GM03348 (cell line): ENCODE results near the gene CSKMT.
A peak's percentile ranks its signal among the peaks of the same experiment; 100 is the strongest.
"Not testable (repeated sequence)": the region's sequence is repeated elsewhere in the genome, so short reads cannot be mapped to it uniquely, and the experiment has no call there.

Experiments used
- DNase-seq: peaks from one replicate; pipeline ENCODE4 v3.0.0; 2012; ENCODE audit warnings: low spot score

CSKMT gene

GRCh38 chr11:62689421-62690183 lies 24.5 kb downstream of the CSKMT start, which contains the start of gene LRRN4CL:
Gene LRRN4CL, minus strand, starts transcription at chr11:62689530. Its CDS starts 1,022 bp downstream, at chr11:62688508.
- DNase-seq, result peak; percentile 96

DNA sequence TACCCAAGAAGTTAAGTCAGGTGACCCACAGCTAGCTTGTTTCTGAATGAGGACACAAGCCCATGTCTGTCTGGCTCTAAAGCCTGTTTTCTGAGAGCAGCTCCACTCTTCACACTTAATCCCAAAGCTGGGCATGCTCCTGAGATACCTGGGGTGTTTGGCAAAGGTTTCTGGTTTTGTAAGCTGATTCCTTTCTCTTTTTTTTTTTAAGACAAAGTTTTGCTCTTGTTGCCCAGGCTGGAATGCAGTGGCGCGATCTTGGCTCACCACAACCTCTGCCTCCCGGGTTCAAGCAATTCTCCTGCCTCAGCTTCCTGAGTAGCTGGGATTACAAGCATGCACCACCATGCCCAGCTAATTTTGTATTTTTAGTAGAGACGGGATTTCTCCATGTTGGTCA lies 28.5 kb downstream of the CSKMT start:
- DNase-seq, result not testable (repeated sequence)

GRCh38 chr11:62694455-62695167 lies 29.5 kb downstream of the CSKMT start:
- DNase-seq, result peak; percentile 82

DNA sequence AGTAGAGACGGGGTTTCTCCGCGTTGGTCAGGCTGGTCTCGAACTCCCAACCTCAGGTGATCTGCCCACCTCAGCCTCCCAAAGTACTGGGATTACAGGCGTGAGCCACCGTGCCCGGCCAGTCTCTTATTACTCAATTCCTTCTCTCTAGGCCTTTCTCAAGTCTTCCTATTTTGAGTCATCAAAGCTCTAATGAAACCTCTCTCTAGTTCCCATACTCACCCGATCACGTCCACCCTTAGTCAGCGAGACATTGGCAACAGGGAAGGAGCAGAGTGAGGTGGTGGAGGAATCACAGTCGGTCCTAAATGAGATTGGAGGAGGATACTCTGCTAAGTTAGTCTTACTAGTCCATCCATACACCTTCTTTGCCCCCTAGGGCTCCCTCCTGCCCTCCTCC lies 37.1 kb downstream of the CSKMT start:
- no peak for DNase-seq

- not testable (repeated sequence) for DNase-seq
Observed at GRCh38 chr11:62703921-62704320, 38.8 kb downstream of the CSKMT start.

- DNase-seq, result no peak
Observed at GRCh38 chr11:62705413-62705812, 40.3 kb downstream of the CSKMT start.

GRCh38 chr11:62705880-62706849 lies 41.1 kb downstream of the CSKMT start:
- DNase-seq, result peak; percentile 97

GRCh38 chr11:62706850-62707247 lies 41.7 kb downstream of the CSKMT start:
- DNase-seq, result no peak

DNA sequence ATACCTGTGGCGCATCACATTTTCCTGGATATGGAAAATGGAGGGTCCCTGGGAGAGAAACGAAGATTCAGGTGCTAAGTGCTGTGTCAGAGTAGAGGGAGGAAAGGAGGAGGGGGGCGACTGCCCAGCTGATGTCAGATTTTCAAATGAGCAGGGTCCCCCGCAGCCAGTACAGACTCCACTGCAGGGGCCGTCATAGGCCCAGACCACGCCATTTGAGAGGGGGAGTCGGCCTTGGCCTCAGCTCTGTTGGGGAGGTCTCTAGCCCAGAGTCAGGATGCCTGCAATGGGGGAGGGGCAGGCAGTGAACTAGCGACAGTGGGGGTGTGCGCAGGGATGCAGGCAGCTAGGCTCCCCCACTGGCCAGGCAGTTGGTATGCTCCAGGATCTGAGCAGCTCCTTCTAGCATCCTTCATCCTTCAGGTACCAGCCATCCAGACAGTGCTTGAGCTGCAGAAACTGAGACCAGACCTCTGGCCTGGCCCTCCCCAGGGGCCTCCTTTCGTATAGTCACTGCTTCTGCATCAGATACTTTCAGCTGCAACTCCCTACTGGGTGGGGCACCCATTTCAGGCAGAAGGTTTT lies 42.3 kb downstream of the CSKMT start, which contains the start of the genes BSCL2 and GNG3:
BSCL2 (minus strand) TSS at position 148 of the 585 bp plus-strand sequence. CDS start 229 bp downstream, outside the sequence.
GNG3 (plus strand) TSS at position 400 of the 585 bp plus-strand sequence. CDS start 620 bp downstream, outside the sequence.
- no peak for DNase-seq

DNA sequence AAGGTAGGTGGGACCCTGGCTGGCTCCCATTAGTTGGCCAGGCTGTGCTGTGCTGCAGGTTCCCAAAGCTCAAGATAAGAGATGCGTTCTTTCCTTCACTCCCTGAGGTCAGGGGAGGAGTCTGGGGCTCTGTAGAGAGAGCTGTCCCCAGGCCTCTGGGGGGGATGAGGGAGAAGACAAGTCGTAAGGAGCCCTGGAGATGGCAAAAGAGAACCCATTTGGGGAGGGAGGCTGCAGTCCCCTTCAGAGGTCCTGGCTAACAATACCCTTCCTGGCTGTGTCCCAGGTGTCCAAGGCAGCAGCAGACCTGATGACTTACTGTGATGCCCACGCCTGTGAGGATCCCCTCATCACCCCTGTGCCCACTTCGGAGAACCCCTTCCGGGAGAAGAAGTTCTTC lies 43.3 kb downstream of the CSKMT start:
- no peak for DNase-seq

DNA sequence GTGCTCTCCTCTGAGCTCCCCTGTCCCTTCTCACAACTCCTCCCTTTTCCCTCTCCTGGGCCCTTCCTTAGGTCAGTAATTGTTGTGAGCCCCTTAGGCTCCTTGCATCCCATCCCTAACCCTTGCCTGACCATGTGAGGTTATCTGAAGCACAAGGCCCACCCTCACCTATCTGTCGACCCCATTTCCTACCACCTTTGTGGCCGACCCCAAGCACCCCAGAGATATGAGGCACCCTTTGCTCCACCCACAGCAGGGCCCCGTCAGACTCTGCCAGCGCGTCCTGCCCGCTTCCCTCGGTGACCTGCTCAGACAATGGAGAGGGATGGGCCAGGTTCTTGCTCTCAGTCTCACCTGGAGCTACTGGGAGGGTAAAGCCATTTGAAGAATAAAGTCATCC lies 43.7 kb downstream of the CSKMT start:
- DNase-seq, result no peak

- peak; percentile 92 for DNase-seq
Observed at GRCh38 chr11:62709247-62710000, 44.3 kb downstream of the CSKMT start.

DNA sequence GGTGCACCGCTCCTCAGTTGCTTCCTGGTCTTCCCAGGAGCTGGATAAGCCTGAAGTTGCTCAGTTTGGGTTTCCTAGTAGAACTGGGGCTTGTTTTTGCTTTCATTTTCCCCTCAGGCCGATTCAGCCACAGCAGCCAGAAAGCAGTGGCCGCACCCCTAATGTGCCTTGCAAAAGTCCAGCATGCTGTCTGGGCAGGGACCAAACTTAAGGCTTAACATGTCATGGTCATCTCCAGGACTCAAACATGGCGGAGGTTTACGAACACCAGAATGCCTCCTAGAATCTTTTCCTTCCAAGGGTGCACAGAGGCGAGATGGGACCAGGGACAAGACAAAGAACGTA lies 44.9 kb downstream of the CSKMT start:
- DNase-seq, result no peak

DNA sequence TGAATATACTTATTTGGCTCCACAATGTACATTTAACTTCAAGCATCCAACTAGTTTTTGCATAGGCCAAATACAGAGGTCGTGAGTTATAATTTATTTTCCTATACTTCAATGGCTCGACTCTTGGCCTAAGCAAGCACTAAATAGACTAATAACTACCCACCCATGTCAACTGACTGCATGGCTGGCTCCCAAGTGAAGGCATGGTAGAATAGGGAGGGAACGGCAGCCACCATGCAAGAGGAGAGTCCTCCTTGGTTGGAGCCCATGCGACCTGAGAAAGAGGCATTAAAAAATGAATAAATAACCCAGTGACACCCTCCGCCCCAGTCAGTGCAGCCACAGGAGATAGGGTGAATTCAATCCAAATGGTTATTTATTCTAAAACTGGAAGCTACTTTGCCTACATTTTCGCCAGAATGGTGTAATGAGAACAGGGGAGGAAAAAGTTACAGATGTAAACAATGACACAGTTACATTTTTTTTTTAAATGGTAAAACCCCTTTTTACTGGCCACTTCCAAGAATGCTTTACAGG lies 47.2 kb downstream of the CSKMT start:
- DNase-seq, result no peak

- DNase-seq, result no peak
Observed at GRCh38 chr11:62712861-62713260, 47.7 kb downstream of the CSKMT start.

DNA sequence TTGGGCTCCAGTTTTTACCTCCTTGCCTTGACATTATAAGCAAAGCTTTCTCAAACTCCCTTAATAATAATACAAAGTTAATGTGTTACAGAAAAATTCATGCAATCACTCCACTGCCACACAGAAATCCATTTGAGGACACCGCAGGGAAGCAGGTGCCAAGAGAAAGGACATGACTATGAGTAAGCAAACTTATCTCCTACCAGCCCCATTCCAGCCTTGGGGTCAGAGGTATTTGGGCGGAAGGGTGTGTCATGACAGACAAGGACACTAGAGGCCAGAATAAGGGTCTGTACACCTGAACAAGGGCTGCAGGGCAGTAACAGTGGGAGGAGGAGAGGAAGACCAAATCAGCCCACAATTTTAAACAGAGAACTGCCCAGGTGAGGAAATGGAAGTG lies 48.2 kb downstream of the CSKMT start:
- DNase-seq, result no peak

- no peak for DNase-seq
Observed at GRCh38 chr11:62715150-62716130, 50.3 kb downstream of the CSKMT start.

DNA sequence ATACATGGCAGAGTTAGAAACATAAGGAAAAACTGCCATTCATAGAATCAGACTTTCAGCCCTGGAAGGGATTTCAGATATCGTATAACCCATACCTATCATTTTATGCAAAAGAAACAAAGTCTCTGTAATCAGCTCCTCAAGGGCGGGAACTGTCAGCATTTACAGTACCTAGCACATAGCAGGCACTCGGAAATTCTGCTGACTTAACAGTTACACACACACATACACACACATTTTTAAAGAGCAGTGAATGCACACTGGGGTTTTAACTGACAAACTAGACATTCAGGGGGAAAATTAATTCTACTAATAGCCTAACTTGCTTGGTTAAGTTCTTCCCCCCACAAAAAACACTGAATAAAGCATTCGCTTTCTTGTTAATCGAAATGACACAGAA lies 51.1 kb downstream of the CSKMT start:
- no peak for DNase-seq

GRCh38 chr11:62716816-62717215 lies 51.7 kb downstream of the CSKMT start:
- DNase-seq, result no peak
